ENCODE data around the gene SMG6.
A peak's percentile ranks its signal among the peaks of the same experiment; 100 is the strongest.
"Not testable (repeated sequence)": the region's sequence is repeated elsewhere in the genome, so short reads cannot be mapped to it uniquely, and the experiment has no call there.

The SMG6 gene

DNA sequence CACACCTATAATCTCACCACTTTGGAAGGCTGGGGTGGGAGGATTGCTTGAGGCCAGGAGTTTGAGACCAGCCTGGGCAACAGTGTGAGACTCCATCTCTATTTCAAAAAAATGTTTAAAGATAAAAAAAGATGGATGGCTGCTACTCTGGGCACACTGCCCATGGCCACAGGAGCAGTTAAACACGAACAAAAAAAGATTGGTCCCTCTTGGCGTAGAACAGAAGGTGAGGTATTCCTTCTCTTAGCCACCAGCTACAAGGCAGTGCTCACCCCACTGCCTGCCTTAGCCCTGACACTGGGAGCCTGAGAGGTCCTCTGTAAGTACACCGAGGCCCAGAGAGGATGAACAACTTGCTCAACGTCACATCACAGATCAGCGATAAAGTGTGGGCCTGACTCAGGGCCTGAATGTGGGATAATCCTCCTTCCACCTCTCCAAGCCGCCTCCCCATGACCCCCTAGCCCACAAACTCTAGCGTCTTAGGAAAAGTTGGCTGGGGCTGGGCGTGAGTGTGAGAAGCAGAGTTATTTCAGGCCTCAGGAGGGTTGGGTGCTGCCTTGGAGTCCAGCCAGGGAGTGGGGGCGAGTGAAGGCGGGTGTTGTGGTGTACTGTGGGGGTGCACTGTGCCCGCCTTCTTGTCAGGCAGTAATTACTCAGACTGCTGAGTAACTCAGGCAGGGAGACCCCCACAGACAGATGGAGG lies 275.9 kb downstream of the SMG6 start:
- no peak for DNase-seq (ENCODE audit: low spot score)

DNA sequence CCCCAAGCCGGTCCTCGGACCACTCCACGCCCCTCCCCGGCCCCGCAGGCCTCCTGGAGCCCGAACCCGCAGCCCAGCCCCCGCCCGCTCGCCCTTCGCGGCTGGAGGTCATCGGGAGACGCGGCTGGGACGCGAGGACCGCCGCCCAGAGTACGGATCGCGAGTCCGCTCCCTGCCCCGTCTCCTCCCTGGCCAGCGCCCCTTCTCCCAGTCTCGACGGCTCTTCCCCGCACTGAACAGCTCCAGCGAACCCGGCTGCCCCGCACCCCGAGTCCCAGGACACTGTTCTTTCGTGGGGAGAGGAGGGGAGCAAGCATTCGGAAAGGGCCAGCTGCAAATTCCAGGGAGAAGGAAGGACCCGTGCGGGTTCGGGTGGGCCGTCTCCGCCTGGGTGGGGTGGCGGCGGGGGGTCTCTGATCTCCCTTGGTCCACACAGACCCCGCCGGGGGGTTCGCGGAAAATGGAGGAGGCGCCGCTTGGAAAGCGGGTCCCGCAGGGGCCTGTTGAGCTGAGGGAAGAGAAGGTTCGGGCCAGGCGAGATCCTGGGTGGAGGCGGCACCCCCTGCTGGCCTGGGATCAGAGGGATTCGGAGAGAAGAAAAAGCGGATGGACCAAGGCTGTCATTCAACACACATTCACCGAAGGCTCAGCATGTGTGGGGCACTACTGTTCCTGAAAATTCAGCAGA lies 277.8 kb downstream of the SMG6 start:
- DNase-seq (ENCODE audit: low spot score): peak; percentile 89

DNA sequence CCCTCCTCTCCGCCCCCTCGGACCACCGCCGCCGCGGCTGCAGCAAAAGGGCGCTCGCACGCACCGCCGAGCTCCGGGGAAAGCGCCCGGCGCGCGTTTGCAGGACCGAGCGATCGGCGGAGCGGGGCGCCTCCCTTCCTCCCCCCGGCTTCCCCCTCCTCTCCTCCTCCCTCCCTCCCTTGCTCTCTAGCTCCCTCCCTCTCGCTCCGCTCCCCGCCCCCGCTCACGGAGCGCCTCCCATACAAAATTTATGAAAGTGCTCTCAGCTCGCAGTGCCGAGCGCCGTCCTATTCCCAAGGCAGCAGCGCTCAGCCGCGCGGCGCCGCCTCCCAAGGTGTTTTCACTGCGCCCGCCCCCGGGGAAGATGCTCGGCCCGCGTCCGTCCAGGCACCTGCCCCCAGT lies 278.4 kb downstream of the SMG6 start, which contains the start of gene RTN4RL1:
Gene RTN4RL1 (minus strand): TSS at position 115 of the 402 bp plus-strand sequence. CDS start 469 bp downstream, outside the sequence.
- peak; percentile 76 for DNase-seq (ENCODE audit: low spot score)

DNA sequence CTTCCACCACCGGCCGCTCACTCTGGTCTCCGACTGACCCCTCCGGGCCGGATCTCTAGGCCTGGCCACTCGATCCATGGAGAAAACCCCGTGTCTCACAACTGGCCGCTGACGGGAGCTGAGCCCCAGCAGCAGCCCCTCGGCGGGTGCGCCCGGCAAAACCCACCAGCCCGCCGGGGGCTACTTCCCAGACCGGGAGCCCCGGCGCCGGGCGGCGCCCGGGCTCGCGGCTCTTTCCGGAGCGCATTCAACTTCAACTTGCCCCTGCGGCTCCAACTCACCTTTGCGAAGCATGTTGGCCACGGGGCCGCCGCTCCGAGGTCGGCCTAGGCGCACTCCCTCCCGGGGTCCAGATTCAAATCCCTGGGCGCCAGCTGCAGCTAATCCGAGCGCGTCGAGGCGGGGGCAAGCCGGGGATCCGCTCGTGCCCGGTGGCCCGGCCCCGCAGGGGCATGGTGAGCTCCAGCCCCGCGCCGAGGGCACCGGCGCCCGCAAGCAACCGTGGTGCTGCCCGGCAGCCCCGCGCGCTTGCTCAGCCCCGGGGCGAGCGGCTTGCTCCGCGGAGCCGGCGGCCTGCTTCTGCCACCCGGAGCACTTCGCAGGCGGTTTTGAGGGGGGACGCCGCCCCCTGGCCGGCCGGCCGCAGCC lies 278.9 kb downstream of the SMG6 start:
- no peak for DNase-seq (ENCODE audit: low spot score)

DNA sequence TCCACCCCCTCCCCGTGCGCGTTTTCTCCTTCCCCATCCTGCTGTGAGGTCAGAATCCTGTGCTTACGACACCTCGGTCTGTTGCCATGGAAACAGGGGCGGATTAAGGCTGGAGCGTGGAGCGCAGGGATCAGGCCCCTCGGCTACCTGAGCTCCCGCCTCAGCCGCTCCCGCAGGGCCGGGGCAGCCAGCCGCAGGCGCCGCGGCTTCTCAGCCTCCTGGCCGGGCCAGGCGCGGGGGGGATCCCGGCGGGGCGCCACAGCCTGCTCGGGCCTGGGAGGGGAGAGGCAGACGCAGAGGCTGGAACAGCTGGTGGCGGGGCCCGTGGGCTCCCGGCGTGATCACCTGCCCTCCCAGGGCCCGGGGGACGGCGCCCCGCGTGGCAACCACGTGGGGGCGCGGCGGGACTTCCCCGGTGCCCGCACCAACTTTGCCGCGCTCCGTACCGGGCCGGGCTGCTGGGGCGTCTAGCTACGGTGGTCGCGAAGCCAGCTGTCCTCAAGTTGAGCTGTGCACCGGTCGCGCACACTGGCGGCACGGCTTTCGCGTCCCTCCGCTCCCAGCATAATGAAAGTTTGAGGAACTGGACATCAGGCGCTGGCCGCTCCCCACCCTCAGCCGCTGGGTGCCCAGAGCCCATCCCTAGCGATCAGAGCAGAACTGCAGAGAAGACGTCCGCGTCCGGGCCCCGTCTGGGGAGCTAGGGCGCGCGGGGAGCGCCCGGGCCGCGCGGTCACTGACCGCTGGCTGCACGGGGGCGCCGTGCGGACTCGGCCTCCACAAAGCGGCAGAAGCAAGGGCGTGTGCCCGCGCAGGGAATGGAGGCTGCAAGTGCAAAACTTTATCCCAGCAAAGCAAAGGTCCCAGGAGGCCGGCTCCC lies 279.7 kb downstream of the SMG6 start:
- DNase-seq (ENCODE audit: low spot score): peak; percentile 76

DNA sequence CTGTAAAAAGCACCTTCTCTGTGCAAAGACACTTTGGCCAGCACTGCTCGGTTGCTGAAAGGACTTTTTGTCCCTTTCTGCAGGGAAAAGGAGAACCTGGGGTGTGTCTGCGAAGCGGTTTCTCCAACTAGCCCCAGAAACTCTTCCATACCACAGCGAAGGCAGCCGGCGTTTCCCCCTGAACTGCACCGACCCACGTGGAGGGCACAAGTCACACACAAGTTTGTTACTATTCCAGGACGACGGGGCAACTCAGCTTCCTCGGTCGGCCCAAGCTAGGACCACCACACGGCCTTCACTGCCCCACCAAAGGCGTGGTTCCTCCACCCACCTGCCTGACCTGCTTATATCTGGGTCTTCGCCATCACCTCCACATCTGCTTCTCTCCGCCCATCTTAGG lies 280.3 kb downstream of the SMG6 start:
- no peak for DNase-seq (ENCODE audit: low spot score)

DNA sequence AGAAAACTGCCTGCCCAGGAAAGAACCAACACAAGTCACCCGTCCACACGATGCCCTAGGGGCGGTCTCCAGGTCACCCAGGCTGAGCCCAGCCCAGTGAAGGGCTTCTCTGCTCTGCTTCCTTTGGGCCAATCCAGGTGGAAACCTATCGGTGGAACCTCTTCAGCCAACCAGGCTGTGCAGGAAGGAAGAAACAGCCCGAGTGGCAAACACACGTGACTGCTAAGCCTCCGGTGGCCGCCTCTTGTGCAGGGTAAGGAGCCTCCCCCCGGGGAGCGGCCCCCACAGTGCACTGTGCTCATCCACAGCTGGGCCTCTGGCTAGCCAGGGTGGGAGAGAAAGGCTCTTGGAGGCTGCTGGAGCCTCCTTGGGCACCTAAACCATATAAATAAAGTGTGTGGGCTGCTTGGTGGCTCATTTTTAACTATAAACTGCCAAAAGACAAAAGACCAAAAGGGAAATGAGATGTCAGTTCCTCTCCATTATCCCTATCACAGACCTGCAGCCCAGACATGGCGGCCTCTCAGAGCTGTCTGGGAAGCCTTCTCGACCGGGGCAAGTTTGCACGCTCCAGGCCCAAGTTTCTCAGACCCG lies 280.8 kb downstream of the SMG6 start:
- no peak for DNase-seq (ENCODE audit: low spot score)

DNA sequence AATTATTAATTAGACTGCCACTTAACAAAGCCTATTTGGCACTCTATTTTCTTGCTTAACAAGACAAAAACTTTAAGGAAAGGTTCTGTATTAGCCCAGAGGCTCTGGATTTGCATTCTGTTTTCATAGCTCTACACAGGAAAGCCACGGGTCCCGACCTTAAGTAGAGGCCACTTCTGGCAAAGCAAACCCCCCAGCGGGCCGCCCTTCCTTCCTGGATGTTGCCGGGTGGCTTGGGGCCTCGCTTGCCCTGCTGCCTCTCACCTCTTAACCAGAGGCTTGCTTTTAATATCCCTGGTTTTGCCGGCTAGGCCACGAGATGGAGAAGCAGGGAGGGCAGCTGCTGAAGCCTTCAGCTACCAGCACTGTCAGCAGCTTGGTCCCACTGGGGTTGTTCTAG lies 282.9 kb downstream of the SMG6 start:
- DNase-seq (ENCODE audit: low spot score): no peak

DNA sequence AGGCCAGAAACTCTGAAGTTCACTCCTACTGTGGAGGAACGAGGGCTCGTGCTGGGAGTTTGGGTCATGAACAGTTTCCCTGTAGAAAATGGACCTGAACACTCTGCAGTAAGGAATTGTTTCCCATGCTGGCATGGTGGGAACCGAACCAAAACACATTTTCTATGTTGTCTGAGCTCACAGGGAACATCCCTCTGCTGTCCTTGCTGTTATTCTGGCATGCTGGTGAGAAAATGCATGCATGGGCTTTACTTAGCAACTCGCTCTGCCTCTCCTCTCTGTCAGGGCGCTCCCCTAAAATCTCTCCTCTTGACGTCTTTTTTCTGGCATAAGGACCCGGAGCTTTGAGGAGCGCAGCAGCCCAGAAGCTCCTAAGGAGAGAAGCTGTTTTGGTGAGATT lies 283.9 kb downstream of the SMG6 start:
- no peak for DNase-seq (ENCODE audit: low spot score)

DNA sequence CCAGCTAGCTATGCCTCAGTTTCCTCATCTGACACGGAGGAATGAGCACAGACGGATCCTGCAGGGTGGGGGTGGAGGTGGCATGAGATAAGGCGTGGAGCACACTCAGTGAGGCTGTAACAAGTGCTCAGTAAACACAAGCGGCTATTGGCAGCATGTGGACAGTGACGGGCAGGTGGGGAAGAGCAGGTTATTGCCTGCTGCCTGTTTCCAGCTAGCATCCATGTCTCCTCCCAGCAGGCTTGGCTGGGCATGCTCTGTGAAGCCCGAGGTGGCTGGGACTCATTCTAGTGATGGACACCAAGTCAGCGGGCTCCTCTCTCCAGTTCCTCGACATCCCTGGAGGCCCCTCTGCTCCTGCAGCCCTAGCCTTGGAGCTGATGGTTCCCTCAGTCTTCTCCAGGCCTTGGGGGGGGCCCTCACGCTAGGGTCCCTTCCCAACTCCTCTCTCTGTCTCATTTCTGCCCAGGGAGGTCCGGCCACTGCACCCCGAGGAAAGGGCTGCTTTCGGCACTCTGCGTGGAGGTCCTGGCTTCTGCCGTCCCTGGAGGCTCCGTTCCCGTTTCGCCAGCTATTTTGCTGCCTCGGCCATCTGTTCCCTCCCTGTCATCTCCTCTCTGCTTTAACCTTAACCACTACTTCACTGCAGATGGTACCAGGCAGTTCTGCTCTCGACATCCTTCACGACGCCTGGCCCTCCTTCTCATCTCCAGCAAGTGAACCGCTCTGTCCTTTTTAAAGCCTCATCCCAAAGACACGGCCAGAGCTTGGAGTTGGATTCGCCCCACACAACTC lies 284.7 kb downstream of the SMG6 start:
- DNase-seq (ENCODE audit: low spot score): no peak

DNA sequence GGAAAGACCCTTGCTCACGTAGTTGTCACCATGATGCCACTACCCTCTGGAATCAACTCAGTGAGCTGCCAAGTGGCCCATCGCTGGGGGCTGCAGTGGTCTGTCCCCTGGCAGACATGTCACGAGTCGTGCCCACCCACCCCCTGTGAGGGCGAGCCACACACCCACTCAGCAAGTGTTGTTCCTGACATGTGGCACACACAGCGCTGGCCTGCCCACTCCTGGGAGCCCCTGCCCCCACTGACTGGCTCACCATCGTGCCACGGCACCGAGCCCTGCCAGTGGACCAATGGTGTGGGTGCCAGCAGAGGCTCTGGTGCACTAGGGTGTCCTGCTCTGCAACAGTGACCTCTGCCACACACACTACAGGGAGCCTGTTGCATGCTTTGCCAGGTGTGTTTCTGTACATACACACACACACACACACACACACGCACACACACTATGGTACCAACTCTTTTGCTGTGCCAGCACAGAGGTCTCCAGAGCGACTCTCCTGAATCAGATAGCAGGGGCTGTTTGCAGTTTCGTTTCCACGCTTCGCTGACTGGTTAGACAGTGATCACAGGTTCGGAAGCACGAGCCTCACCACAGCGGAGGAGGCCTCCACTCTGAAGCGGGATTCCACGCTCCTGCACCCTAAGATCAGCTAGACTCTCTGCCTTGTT lies 286.2 kb downstream of the SMG6 start:
- DNase-seq (ENCODE audit: low spot score): no peak

DNA sequence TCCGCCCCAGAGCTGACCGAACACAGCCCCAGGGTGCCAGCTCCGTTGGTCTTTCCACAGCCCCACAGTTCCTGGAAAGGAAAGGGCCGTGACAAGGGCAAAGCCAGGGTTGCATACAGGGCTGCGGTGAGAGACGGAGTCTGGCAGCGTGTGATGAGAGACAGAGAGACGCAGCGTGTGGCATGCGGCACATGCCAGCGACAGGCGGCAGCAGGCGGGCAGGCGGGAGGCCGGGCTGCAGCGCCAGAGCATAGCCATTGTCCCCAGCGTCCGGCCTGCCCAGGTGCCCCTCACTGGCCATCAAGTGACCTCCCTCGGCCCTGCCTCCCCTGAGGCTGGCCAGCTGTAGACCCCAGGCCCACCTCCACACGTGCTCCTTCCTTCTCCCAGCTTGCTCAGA lies 287.1 kb downstream of the SMG6 start:
- no peak for DNase-seq (ENCODE audit: low spot score)

DNA sequence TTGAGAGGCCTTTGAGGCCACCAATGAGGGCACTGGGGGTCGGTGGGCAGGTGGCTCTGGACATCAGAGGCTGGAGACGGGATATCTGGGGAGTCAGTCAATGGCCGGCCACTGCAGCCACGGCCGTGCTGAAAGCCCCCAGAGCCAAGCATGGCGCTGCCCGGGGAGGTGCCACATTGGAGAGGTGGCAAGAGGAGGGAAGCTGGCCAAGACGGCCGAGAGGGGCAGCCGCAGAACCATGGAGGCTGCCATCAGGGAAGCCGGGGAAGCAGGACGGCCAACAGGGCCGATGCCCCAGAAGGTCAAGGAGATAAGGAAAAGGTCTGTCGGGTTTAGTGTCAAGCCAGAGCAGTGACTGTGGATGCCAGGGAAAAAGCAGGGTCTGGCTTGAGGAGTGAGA lies 288.3 kb downstream of the SMG6 start:
- no peak for DNase-seq (ENCODE audit: low spot score)

DNA sequence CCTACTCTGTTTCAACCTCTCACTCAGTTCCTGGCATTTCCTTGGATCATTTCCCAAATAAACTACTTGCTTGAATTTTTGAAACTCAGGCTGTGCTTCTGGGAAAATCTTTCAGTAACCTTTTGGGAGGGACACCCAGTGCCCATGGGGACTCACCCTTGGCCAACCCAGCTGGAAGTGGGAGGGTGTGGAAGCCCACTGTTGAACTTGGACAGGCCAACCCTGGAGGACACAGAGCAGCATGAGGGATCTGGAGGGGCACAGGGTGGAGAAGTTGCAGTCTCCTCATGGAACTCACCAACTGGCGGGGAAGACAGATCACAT lies 289.6 kb downstream of the SMG6 start:
- no peak for DNase-seq (ENCODE audit: low spot score)

DNA sequence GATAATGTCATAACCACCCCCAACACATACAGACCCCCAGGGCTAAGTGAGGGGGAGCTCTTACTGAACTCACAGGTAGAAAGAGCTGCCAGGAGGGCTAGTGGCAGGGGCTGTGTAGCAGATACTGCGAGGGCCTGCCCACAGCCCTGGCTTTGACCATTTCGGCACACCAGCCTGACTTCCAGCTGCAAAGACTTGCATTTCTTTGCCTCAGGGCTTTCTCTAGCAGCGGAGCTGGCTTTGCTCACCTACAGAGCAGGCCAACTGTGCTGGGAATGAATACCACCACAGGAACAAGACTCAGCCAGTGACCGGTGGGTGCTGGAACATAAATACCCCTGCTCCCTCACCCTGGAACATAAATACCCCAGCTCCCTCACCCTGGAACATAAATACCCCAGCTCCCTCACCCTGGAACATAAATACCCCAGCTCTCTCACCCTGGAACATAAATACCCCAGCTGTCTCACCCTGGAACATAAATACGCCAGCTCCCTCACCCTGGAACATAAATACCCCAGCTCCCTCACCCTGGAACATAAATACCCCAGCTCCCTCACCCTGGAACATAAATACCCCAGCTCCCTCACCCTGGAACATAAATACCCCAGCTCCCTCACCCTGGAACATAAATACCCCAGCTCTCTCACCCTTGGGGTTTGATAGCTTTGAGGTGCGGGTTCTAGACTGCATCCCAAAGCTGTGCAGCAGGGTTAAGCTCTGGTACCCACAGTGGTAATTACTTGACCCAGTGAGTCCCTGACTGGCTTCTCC lies 290.2 kb downstream of the SMG6 start:
- not testable (repeated sequence) for DNase-seq (ENCODE audit: low spot score)

DNA sequence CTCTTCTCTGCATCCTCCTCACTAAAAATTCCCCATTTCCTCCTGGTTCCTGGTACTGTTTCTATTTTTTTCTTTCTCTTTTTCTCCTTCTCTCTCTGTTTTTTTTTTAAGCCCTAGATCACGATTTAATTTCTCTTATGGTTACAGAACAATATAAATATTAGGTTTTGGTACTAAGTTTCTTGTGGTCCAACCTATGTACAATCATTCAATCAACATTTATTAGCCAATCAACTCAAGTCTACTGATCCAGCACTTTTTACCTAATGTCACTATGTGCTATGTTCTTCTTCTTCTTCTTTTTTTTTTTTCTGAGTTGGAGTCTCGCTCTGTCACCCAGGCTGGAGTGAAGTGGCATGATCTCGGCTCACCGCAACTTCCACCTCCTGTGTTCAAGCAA lies 291.1 kb downstream of the SMG6 start:
- DNase-seq (ENCODE audit: low spot score): no peak

DNA sequence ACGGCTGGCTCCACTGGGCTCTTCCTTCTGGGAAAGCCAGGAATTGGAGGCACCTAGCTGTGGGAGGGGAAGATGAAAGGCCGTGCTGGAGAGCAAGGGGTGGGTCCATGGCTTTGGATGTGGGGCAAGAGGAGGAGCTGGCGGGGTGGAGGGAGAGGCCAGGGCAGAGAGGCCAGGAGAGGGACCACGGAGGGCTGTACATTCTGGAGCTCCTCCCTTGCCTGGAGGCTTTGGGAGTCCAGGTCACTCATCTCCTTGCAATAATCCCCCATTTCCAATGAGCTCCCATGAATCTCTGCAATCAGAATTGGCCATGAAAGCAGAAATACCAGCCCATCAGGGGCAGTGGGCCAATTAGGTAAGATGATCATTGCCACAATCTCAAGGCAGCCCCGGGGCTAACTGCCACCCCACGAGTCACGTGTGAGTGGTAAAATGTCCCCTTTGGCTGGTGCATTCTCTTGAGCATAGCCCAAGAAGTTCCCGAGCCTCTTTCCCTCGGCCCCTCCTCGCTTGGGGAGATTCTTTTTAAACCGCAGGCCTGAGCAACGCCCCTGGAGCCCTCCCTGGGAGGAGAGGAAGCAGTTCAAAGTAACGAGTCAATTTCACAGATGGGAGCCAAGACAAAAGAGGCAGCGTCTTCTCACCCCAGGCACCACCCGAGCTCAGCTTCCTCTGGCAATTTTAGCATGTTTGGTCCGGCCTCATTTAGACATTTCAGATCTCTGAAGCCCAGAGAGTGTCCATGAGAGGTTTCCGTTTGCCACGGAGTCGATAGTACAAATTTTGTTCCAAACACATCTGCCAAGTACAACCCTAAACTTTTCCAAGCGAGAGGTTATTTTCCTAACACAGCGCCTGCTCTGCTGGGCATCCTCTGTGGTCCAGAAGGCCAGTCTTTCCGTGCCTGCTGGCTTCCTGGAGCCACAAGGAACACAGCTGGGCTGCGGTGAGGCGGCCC lies 291.9 kb downstream of the SMG6 start:
- no peak for DNase-seq (ENCODE audit: low spot score)
